HL-60/S4 (cell line): ENCODE data around the gene FLACC1.

ENCODE experiments used
- in situ Hi-C: fragments of 300-500 bp; cut with MboI; formaldehyde crosslinking; loops from 2 replicates; pipeline ENCODE4 v1.14.3; 2022; ENCODE audit warnings: low sequenced_read_pairs

FLACC1 gene

DNA sequence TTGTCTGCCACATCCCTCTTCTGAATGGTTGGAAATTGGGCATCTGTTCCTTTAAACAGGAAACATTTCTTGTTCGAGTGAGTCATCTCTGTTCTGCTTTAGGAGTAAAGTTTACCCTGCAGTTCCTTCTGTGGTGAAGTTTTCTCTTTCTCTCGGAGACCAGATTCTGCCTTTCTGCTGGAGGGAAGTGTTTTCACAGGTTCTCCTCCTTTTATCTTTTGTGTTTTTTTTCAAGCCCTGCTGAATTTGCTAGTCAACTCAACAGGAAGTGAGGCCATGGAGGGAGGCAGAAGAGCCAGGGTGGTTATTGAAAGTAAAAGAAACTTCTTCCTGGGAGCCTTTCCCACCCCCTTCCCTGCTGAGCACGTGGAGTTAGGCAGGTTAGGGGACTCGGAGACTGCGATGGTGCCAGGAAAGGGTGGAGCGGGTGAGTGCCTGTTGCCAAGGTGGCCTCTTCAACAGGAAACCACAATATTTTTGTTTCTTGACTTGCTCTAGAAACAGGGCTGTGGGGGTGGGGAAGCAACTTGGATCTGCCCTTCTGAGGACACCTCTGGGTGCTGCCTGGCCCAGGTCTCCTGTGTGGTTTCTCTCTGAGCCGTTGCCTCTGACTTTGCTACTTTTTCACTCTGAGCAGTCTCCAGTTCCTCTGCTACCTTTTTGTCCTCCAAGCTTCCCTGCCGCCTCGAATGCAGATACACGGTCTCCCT is 99.0 kb downstream of the FLACC1 start:
- in situ Hi-C loops, result no loop called here

DNA sequence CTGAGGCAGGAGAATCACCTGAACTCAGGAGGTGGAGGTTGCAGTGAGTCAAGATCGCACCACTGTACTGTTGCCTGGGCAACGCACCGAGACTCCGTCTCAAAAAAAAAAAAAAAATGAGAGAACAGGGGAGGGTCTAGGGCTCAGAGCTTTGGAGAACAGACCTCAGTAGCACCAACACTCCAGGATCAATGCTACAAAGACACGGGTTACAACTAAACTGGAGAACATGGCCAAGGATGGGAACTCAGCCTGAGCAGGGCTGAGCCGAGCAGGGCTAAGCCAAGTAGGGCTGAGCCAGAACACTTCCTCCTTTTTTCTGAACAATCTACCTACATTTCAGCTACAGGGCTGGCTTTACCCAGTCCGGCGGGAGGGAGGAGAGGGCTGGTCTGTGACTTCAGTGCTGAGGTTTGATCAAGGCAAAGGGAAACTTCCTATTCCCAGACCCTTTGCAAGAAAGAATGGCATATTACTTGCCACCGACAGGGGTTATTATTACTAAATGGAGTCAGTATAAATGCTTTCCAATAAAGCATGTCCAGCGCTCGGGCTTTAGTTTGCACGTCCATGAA is 99.7 kb downstream of the FLACC1 start:
- in situ Hi-C loops, result no loop called here

DNA sequence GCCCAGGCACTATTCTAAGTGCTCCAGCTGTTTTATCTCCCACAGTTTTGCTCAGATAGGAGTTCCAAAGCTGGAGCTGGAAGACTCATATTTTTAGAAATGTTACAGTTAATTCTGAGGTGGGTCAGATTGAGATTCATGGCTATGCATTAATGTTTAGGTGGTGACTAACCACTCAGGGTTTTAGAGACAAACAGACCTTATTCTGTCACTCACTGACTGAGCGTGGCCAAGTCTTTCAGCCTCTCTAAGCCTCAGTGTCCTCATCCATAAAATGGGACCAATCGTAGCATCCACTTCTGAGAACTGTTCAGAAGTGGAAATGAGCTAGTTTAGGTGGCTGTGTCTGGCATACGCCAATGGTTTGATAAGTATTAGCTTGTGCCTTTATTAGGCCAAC is 101.1 kb downstream of the FLACC1 start:
- in situ Hi-C loops, result no loop called here

DNA sequence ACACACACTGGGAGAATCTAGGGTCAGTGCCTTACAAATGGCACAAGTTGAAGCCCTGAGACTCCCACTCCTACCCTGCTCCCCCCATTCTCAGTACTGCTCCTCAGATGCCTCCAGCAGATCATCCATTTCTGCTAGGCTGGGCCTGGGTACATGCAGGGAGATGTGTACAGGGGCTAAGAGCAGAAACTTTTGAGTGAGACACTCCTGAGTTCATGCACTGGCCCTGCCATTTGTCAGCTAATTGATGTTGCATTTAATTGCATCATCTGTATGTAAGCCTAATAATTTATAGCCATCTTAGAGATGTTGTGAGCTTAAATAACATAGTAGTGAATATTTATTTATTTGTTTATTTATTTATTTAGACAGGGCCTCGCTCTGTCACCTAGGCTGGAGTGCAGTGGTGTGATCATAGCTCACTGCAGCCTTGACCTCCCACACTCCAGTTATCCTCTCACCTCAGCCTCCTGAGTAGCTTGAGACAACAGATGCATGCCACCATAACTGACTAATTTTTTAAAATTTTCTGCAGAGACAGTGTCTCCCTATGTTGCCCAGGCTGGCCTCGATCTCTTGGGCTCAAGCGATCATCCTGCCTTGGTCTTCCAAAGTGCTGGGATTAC is 101.6 kb downstream of the FLACC1 start:
- in situ Hi-C loops, result no loop called here

DNA sequence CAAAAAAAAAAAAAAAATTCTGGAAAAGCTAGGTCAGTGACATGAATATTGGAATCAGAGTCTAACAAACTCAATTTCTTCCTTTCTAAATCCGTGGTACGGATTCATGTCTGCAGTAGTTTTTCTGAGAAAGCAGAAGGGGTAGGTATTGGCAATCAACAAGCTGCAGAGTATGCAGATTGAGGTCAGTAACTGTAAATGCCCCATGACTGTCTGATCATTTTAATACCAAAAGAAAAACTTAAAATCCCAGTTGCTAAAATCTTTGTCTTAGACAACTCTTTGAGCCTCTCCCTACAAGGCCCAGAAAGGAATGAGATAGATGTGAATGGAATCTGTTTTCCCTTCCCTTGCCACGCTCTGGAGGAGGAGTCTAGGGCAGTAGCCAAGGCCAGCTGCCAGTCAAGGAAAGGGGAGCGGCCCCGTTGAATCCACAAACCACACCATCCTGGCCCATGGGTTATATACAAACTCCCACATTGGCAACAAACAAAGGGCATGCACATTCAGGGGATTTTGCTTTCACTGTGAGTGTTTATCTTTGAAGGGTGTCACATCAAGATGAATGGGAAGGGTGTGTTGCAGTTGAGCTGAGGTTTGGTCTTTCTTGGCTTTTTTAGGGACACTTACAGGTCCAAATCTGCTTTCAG is 102.9 kb downstream of the FLACC1 start:
- in situ Hi-C loops, result no loop called here

DNA sequence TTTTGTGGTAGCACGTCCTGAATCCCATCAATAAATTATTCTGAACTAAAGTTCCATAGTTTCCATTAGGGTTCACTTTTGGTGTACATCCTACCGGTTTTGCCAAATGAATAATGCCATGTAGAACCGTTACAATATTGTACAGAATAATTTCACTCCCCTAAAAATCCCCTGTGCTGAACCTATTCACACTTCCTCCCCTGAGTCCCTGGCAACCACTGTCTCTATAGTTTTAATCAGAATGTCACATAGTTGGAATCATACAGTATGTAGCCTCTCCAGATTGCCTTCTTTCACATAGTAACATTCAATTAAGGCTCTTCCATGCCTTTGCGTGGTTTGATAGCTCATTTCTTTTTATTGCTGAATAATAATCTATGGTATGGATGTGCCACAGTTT is 106.4 kb downstream of the FLACC1 start:
- in situ Hi-C loops, result no loop called here

DNA sequence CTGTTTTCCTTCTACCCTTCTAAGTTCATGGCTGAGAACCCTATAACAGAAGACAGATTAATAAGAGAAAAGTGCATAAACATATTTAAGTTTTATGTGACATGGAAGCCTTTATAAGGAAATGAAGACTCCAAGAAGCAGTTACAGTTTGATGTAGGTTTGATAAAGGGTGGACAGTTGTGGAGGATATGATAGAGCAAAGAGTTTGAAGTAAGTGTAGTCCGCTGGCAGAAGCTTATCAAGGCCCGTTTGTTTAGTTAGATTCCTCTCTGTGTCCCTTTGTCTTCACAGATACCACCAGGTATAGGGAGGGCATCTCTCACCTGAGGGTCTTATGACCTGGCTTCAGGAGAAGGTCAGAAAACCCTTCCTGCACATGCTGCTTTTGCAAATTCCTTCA is 107.3 kb downstream of the FLACC1 start:
- in situ Hi-C loops, result no loop called here

DNA sequence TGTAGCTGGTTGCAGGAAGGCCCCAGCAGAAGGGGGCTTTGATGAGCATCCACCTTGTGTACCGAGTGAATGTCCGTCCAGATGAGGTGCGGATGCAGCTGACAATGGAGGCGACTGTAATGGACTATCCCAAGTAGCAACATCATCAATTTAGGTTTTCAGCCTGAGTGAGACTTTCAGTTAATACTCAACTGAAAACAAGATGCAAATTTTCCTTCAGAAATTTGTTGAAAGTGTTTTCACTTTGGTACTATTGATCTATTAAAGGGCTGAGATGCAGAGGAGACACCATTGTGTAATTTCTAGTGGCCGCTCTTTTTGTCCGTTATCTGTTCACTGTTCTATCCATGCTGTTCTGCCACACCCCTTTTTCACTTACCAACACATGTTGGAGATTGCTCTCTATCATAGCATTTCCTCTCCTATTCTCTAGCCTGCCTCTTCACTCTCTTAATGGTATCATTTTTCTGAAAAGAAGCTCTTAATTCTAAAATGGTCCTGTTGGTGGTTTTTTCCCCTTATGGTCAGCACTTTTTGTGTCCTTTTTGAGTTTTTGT is 108.8 kb downstream of the FLACC1 start:
- in situ Hi-C loops, result no loop called here

DNA sequence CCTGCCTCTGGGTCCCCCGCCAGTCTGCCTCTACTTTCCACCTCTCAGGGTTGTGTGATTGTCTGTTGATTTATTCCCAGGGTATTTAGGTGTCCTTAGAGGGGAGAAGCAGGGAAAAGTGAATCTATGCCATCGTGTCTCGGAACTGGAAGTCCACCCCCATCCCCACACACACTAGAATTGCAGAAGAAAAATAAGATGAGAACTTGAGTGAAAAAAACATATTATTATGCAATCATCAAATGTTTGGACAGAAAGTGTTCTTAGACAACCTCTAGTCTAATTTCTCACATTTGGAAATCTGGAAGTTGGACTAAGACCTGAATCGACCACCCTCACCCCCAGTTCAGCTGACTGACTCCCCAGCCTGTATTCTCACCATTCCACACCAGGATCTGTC is 110.9 kb downstream of the FLACC1 start:
- in situ Hi-C loops, result no loop called here

DNA sequence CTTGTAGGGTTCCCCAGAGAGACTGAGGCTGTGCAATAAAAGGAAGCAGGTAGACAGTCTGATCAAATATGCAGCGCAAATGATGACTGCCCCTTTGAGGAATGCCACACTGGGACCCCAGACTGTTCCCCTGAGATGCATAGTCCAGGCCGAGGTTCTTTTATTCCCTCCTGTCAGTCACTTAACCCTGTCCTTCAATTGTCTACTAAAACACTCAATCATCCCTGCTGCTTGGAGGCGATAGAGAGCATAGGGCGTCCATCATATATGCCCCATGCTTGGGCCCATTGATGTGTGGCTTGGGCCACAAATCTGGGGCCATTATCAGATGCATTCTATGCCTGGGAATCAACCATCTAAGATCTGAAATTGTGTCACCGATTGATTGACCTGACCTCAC is 112.3 kb downstream of the FLACC1 start:
- in situ Hi-C loops, result no loop called here

DNA sequence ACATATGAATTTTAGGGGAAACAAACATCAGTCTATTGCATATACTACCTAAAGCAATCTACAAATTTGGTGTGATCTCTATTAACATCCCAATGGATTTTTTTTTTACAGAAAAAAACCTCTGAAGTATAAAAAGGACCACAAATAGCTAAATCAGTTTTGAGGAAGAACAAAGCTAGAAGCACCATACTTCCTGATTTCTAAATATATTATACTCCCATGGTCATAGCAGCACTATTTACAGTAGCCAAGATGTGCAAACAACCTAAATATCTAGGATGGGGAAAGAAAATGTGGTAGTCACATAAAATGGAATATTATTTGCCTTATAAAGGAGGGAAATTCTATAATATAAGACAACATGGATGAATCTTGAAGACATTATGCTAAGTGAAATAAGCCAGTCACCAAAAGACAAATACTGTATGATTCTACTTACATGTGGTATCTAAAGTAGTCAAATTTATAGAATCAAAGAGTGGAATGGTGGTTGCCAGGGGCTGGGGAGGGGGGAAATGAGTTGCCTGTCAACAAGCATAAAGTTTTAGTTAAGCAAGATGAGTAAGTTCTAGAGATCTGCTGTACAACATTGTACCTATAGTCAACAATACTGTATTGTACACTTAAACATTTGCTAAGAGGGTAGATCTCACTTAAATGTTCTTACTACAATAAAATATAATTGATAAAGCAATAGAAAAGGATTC is 114.4 kb downstream of the FLACC1 start:
- in situ Hi-C loops, result no loop called here

DNA sequence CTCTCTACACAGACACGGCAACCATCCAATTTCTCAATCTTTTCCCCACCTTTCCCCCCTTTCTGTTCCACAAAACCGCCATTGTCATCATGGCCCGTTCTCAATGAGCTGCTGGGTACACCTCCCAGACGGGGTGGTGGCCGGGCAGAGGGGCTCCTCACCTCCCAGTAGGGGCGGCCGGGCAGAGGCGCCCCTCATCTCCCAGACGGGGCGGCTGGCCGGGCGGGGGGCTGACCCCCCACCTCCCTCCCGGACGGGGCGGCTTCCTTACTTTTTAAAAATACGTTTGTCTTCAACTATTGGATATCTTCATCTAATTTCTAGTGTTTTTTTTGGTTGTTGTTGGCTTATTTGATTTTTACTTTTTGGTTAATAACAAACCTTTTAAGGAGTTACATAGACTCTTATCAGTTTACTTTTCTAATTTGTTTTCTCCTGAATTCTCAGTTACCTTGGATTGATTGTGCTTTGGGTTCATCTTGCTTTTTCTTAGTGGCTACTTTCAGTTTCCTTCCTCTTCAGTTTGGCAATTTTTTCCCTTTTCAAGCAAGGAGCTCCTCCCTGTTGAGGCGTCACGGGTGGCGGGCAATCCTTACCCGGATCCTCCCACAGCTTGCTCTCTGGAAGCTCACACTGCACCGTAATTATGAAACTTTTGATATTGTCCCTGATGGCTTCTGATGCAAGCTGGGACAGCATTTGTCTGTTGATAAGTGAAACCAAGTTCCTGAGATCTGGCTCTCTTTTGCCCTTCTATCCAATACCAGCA is 117.8 kb downstream of the FLACC1 start:
- in situ Hi-C loops, result loop anchor here (5.0 kb wide), 1 partner anchor 123 kb away; no protein-coding TSS in a partner anchor
